Calu3 (cell line): Measurements from ENCODE around the gene SLCO2B1. TPM values are rescaled to one million over a fixed set of nuclear protein-coding genes. Genes with fewer than 3 reads are reported as not detected.

Experiments
- BruUV-seq: library from RNA; stranded (reverse); fragments of 400-500 nt; replicated peaks from 2 replicates; lab custom pipeline; 2021; lab: Mats Ljungman, UMichigan
- CTCF ChIA-PET: fragments of 300-600 bp; sonication (Branson Sonifier 250); formaldehyde crosslinking; loops from one replicate; lab custom pipeline; 2022; ENCODE audit warnings: antibody characterized with exemption; lab: Charles Lee
- DNase-seq: peaks from one replicate; pipeline ENCODE4 v3.0.0; 2022
- H3K27ac Mint-ChIP-seq: one replicate; pipeline ENCODE4 v1.8.0; 2022; ENCODE audit warnings: mixed read lengths; ENCODE audit not compliant: unreplicated experiment
- H3K27me3 Mint-ChIP-seq: one replicate; pipeline ENCODE4 v1.8.0; 2022; ENCODE audit warnings: mixed read lengths; ENCODE audit not compliant: unreplicated experiment
- H3K36me3 Mint-ChIP-seq: one replicate; pipeline ENCODE4 v1.8.0; 2022; ENCODE audit warnings: mild to moderate bottlenecking, moderate library complexity, mixed read lengths; ENCODE audit not compliant: insufficient read depth, unreplicated experiment
- H3K4me1 Mint-ChIP-seq: one replicate; pipeline ENCODE4 v1.8.0; 2022; ENCODE audit warnings: mild to moderate bottlenecking, low read depth, mixed read lengths; ENCODE audit not compliant: unreplicated experiment
- H3K4me3 Mint-ChIP-seq: one replicate; pipeline ENCODE4 v1.8.0; 2022; ENCODE audit warnings: mild to moderate bottlenecking, low read depth, moderate library complexity, mixed read lengths; ENCODE audit not compliant: unreplicated experiment
- H3K9me3 Mint-ChIP-seq: one replicate; pipeline ENCODE4 v1.8.0; 2022; ENCODE audit warnings: low read depth, mixed read lengths; ENCODE audit not compliant: unreplicated experiment
- intact Hi-C: fragments of 100-400 bp; cut with micrococcal nuclease; formaldehyde crosslinking; loops from one replicate; pipeline ENCODE4 v1.10.0; 2022; ENCODE audit not compliant: unreplicated experiment
- total RNA-seq: library from RNA; stranded (reverse); gene quantifications from 2 replicates; pipeline ENCODE4 v1.2.3, GENCODE V29; 2022
- TF ChIP-seq, protein P1 (sequence below): fragments of 200-600 bp; IDR thresholded peaks from one replicate; pipeline ENCODE4 v1.8.0; 2022; ENCODE audit warnings: antibody characterized with exemption; ENCODE audit not compliant: unreplicated experiment

SLCO2B1 gene
- total RNA-seq, 1 experiment from 2014 or later = 0.31 TPM

DNA sequence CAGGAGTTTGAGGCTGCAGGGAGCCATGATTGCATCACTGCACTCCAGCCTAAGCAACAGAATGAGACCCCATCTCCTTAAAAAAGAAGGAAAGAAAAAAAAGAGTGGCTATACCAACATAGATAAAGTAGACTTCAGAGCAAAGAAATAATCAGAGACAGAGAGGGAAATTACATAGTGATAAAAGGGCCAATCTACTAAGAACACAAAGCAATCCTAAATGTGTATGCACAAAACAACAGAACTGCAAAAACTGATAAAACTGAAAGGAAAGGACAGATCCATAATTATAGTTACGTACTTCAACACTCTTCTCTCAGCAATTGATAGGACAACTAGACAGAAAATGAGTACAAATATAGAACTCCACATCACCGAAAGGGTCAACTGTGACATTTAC is 36.4 kb upstream of the SLCO2B1 start:
- peaks cover 3% of the 10 kb centered on the region for H3K9me3 Mint-ChIP-seq
- DNase-seq = no peak
- TF ChIP-seq, protein P1, sequence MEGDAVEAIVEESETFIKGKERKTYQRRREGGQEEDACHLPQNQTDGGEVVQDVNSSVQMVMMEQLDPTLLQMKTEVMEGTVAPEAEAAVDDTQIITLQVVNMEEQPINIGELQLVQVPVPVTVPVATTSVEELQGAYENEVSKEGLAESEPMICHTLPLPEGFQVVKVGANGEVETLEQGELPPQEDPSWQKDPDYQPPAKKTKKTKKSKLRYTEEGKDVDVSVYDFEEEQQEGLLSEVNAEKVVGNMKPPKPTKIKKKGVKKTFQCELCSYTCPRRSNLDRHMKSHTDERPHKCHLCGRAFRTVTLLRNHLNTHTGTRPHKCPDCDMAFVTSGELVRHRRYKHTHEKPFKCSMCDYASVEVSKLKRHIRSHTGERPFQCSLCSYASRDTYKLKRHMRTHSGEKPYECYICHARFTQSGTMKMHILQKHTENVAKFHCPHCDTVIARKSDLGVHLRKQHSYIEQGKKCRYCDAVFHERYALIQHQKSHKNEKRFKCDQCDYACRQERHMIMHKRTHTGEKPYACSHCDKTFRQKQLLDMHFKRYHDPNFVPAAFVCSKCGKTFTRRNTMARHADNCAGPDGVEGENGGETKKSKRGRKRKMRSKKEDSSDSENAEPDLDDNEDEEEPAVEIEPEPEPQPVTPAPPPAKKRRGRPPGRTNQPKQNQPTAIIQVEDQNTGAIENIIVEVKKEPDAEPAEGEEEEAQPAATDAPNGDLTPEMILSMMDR = no peak
- intact Hi-C loops = no loop called here
- no TSS peak for BruUV-seq
- H3K27me3 Mint-ChIP-seq = no peaks in the 10 kb centered on the region
- CTCF ChIA-PET = no interaction called here
- no peak overlapping the region for H3K4me3 Mint-ChIP-seq
- no peaks in the 10 kb centered on the region for H3K36me3 Mint-ChIP-seq
- no peak overlapping the region for H3K27ac Mint-ChIP-seq
- H3K4me1 Mint-ChIP-seq = no peaks in the 10 kb centered on the region

DNA sequence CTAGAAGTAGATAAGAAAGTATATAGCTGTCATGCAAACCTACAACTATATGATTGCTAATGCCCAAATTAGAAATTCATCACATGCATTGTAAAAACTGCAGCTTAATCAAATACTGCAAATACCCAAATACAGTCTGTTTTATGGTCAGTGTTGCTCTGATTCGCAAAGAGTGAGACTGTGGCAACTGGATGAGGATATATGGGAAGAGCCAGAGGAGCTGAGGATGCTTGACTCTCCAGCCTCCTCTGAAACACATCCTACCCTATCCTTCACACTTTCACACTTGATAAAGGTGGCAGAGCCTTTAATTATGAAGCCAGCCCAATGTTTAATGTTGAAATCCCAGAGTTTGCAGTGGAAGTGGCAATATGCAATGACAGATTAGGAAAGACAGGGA is 32.3 kb upstream of the SLCO2B1 start:
- TF ChIP-seq, protein P1 = no peak
- Mint-ChIP-seq H3K4me1 (no peaks in the 10 kb centered on the region), H3K36me3 (no peaks in the 10 kb centered on the region), H3K4me3 (no peak overlapping the region), H3K9me3 (peaks cover 6% of the 10 kb centered on the region), H3K27me3 (no peaks in the 10 kb centered on the region), H3K27ac (no peak overlapping the region)
- DNase-seq = no peak
- BruUV-seq = no TSS peak
- intact Hi-C loops = no loop called here
- CTCF ChIA-PET = interaction anchor here (0.9 kb wide), 1 partner anchor 269 kb away, joined by 3 read pairs; no protein-coding TSS in a partner anchor

DNA sequence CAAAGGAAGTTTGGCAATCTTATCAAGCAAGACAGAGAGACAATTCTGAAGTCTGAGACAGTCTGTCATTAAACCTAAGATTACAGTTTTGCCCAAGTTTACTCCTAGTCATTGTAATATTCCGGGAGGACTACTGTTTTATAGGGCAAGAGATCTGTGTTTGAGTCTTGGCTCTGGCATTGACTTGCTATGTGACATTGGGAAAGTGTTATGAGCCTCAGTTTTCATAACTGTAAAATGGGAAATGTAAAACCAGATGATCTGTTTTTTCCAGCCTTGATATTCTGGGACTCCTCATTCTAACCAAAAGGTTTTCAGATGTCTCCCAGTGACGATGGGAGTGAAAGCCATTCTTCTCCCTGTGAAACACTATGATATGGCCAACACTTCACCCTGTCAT is 24.3 kb upstream of the SLCO2B1 start:
- no peaks in the 10 kb centered on the region for H3K9me3 Mint-ChIP-seq
- no peak overlapping the region for H3K4me3 Mint-ChIP-seq
- H3K27me3 Mint-ChIP-seq = peaks cover 26% of the 10 kb centered on the region
- TF ChIP-seq, protein P1 = no peak
- no peak overlapping the region for H3K27ac Mint-ChIP-seq
- CTCF ChIA-PET = interaction anchor here (1.0 kb wide), 1 partner anchor 104 kb away, joined by 4 read pairs; no protein-coding TSS in a partner anchor
- H3K36me3 Mint-ChIP-seq = no peaks in the 10 kb centered on the region
- no peak for DNase-seq
- no peaks in the 10 kb centered on the region for H3K4me1 Mint-ChIP-seq
- BruUV-seq = no TSS peak
- intact Hi-C loops = no loop called here

- H3K27me3 Mint-ChIP-seq = peaks cover 62% of the 10 kb centered on the region
- intact Hi-C loops = no loop called here
- DNase-seq = no peak
- no peaks in the 10 kb centered on the region for H3K36me3 Mint-ChIP-seq
- H3K27ac Mint-ChIP-seq = no peak overlapping the region
- H3K9me3 Mint-ChIP-seq = no peaks in the 10 kb centered on the region
- H3K4me1 Mint-ChIP-seq = no peaks in the 10 kb centered on the region
- TF ChIP-seq, protein P1 = no peak
- no peak overlapping the region for H3K4me3 Mint-ChIP-seq
- CTCF ChIA-PET = interaction anchor here (0.6 to 2.0 kb wide), 2 partner anchors 9 to 98 kb away, joined by 3 to 7 read pairs; no protein-coding TSS in a partner anchor
- no TSS peak for BruUV-seq
These were observed 18.8 kb upstream of the SLCO2B1 start for GRCh38 chr11:75132080-75132479.
